Testis (tissue), 3 donors: Measurements from ENCODE around the gene RGS6. TPM values are rescaled to one million over a fixed set of nuclear protein-coding genes. Genes with fewer than 3 reads are reported as not detected.

ENCODE experiments used
- DNase-seq: peaks from one replicate; pipeline ENCODE4 v3.0.0-alpha.2; 2019
- H3K27ac ChIP-seq, 2 donors: fragments of 200-600 bp; sonication (generic); one replicate each; pipeline ENCODE4 v1.5.1; 2019
- H3K27me3 ChIP-seq: fragments of 200-600 bp; sonication (generic); one replicate; pipeline ENCODE4 v1.5.1; 2019
- H3K36me3 ChIP-seq: fragments of 200-600 bp; sonication (generic); one replicate; pipeline ENCODE4 v1.5.1; 2017; ENCODE audit warnings: low read depth; ENCODE audit errors: missing control alignments
- H3K4me1 ChIP-seq: fragments of 200-600 bp; sonication (generic); one replicate; pipeline ENCODE4 v1.5.1; 2019
- H3K4me3 ChIP-seq, 2 donors: fragments of 200-600 bp; sonication (generic); one replicate each; pipeline ENCODE4 v1.5.1; 2017 to 2019
- H3K9me3 ChIP-seq: fragments of 200-600 bp; sonication (generic); one replicate; pipeline ENCODE4 v1.5.1; 2017
- POLR2A ChIP-seq: fragments of 450-650 bp; IDR thresholded peaks from one replicate; pipeline ENCODE4 v1.6.1; 2017; ENCODE audit warnings: antibody characterized with exemption, mild to moderate bottlenecking, moderate library complexity
- WGBS, 2 donors: methylation state at CpG; one replicate each; pipeline ENCODE4 v1.1.5; 2018; 5-methylcytosine and 5-hydroxymethylcytosine counted together
- intact Hi-C: fragments of 100-400 bp; cut with DNase I; formaldehyde crosslinking; loops from one replicate; pipeline ENCODE4 v1.15.1; 2023; ENCODE audit warnings: low total_unique reads
- polyA plus RNA-seq: library from polyadenylated mRNA; stranded (reverse); fragments of 350-450 nt; fragmentation: Illumina TruSeq; extraction: RNeasy Lipid Tissue Mini Kit (QIAGEN cat#74804); gene quantifications from one replicate; pipeline ENCODE4 v1.2.3, GENCODE V29; 2014; ENCODE audit warnings: low read depth, low replicate concordance; ENCODE audit not compliant: insufficient read depth
- total RNA-seq, 2 donors: library from RNA; depleted of rRNA; stranded (reverse); fragments of >200 nt; gene quantifications; one replicate each; pipeline ENCODE4 v1.2.3, GENCODE V29; 2016
- TF ChIP-seq, protein P1 (sequence below), 3 experiments: fragments of 450-650 bp in 2 of 3; fragments of 200-600 bp in 1 of 3; sonication (generic) in 1 of 3; IDR thresholded peaks; one replicate each; pipeline ENCODE4 v1.5.1; 2016 to 2019; ENCODE audit warnings: antibody characterized with exemption in 3 of 3, mild to moderate bottlenecking in 2 of 3, moderate library complexity in 1 of 3

Gene RGS6
- total and polyA plus RNA-seq, 3 donors from 2014 or later, result 6.3 to 21.3 (median 16.0) TPM

- TF ChIP-seq, protein P1, sequence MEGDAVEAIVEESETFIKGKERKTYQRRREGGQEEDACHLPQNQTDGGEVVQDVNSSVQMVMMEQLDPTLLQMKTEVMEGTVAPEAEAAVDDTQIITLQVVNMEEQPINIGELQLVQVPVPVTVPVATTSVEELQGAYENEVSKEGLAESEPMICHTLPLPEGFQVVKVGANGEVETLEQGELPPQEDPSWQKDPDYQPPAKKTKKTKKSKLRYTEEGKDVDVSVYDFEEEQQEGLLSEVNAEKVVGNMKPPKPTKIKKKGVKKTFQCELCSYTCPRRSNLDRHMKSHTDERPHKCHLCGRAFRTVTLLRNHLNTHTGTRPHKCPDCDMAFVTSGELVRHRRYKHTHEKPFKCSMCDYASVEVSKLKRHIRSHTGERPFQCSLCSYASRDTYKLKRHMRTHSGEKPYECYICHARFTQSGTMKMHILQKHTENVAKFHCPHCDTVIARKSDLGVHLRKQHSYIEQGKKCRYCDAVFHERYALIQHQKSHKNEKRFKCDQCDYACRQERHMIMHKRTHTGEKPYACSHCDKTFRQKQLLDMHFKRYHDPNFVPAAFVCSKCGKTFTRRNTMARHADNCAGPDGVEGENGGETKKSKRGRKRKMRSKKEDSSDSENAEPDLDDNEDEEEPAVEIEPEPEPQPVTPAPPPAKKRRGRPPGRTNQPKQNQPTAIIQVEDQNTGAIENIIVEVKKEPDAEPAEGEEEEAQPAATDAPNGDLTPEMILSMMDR (IDR thresholded peaks at IDR 0.05), result no peak
- TF ChIP-seq POLR2A, result no peak
- WGBS, 2 donors, result 93 to 100% methylated on average over 2 of the region's 2 CpGs
- H3K4me3 ChIP-seq, result no peak overlapping the region
- no peaks in the 10 kb centered on the region for H3K9me3 ChIP-seq
- no peak overlapping the region for H3K27ac ChIP-seq
- DNase-seq, result no peak
- no peaks in the 10 kb centered on the region for H3K36me3 ChIP-seq
- H3K27me3 ChIP-seq, result no peaks in the 10 kb centered on the region
- intact Hi-C loops, result no loop called here
- H3K4me1 ChIP-seq, result no peaks in the 10 kb centered on the region
These were observed 321.3 kb downstream of the RGS6 start for GRCh38 chr14:72253503-72253902.

- 42 to 79% methylated on average over 2 of the region's 2 CpGs for WGBS, 2 donors
- H3K36me3 ChIP-seq, result no peaks in the 10 kb centered on the region
- H3K4me3 ChIP-seq, result no peak overlapping the region
- no peak for DNase-seq
- H3K4me1 ChIP-seq, result no peaks in the 10 kb centered on the region
- H3K27ac ChIP-seq, result no peak overlapping the region
- intact Hi-C loops, result no loop called here
- no peak for TF ChIP-seq POLR2A
- TF ChIP-seq, protein P1 (IDR thresholded peaks at IDR 0.05), result no peak
- no peaks in the 10 kb centered on the region for H3K27me3 ChIP-seq
- H3K9me3 ChIP-seq, result no peaks in the 10 kb centered on the region
These were observed 322.1 kb downstream of the RGS6 start for GRCh38 chr14:72254202-72254936.

DNA sequence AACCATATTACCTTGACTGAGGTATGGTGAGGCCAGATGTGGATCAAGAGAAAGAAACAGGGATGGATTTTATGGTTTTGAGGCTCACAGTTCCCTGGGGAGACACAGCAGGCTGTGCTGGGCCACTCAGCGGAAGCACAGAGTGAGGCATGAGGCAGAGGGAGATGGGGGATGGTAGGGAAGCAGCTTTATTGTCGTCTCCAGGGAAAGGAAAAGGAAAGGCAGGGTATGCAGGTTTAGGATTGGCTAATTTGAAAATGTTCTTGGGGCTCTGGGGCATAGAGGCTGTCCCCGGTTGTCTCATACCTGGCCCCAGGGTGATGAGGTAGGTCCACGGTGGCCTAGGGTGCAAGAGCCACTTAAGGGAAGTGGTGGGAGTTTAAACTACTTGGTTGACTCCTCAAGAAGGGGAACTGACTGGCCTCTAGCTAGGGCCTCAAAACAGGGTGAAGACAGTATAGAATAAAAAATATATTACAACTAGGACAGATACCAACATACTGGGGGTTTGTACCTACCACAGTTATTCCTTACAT lies 322.8 kb downstream of the RGS6 start:
- WGBS, 2 donors, result 76 to 86% methylated on average over 4 of the region's 4 CpGs
- Histone ChIP-seq H3K27ac (no peak overlapping the region), H3K9me3 (no peaks in the 10 kb centered on the region), H3K36me3 (no peaks in the 10 kb centered on the region), H3K4me3 (no peak overlapping the region), H3K27me3 (no peaks in the 10 kb centered on the region), H3K4me1 (no peaks in the 10 kb centered on the region)
- intact Hi-C loops, result no loop called here
- TF ChIP-seq, protein P1 (IDR thresholded peaks at IDR 0.05), result no peak
- no peak for TF ChIP-seq POLR2A
- DNase-seq, result no peak

- Histone ChIP-seq H3K36me3 (no peaks in the 10 kb centered on the region), H3K27me3 (no peaks in the 10 kb centered on the region), H3K9me3 (no peaks in the 10 kb centered on the region), H3K4me3 (no peak overlapping the region), H3K4me1 (no peaks in the 10 kb centered on the region), H3K27ac (no peak overlapping the region)
- intact Hi-C loops, result no loop called here
- DNase-seq, result no peak
- 82 to 90% methylated on average over 1 of the region's 1 CpG for WGBS, 2 donors
- TF ChIP-seq, protein P1 (IDR thresholded peaks at IDR 0.05), result no peak
- TF ChIP-seq POLR2A, result no peak
These were observed 323.8 kb downstream of the RGS6 start for GRCh38 chr14:72256055-72256454.

GRCh38 chr14:72261068-72261467 lies 328.8 kb downstream of the RGS6 start:
- H3K27me3 ChIP-seq, result no peaks in the 10 kb centered on the region
- TF ChIP-seq, protein P1 (IDR thresholded peaks at IDR 0.05), result no peak
- no peak for TF ChIP-seq POLR2A
- 75 to 87% methylated on average over 4 of the region's 4 CpGs for WGBS, 2 donors

More at GRCh38 chr14:72261068-72261467, 328.8 kb downstream of the RGS6 start:
- intact Hi-C loops, result no loop called here
- Histone ChIP-seq H3K9me3 (no peaks in the 10 kb centered on the region), H3K36me3 (no peaks in the 10 kb centered on the region), H3K4me3 (no peak overlapping the region), H3K4me1 (no peaks in the 10 kb centered on the region), H3K27ac (no peak overlapping the region)
- DNase-seq, result no peak
